A549 (cell line): Measurements from ENCODE around the gene MYLK. TPM values are rescaled to one million over a fixed set of nuclear protein-coding genes. Genes with fewer than 3 reads are reported as not detected.

Experiments
- ATAC-seq, 2 experiments: fragments of 200-7000 bp in 1 of 2; fragments of >200 bp in 1 of 2; cut with Nextera tagmentation in 1 of 2; cut with Tn5 transposase in 1 of 2; 3 replicates each; pipeline versions ENCODE4 v1.8.0 to v1.9.1; 2018 to 2020; ENCODE audit warnings: mild to moderate bottlenecking in 1 of 2, moderate library complexity in 1 of 2
- CTCF ChIA-PET: fragments of 300-600 bp; sonication (Branson Sonifier 250); formaldehyde crosslinking; extraction: SDS; loops from one replicate; lab custom pipeline; 2021; ENCODE audit warnings: antibody characterized with exemption, inconsistent platforms; lab: Yijun Ruan, JAX
- POLR2A ChIA-PET: fragments of 350-600 bp; formaldehyde crosslinking; extraction: SDS; loops from one replicate; lab custom pipeline; 2021; ENCODE audit warnings: antibody characterized with exemption, inconsistent platforms; lab: Yijun Ruan, JAX
- DNase-seq, 2 experiments: peaks; one replicate each; pipeline versions ENCODE4 v3.0.0 to v3.0.0-alpha.2; 2011 to 2016; ENCODE audit warnings: low read depth in 1 of 2, low spot score in 1 of 2
- FAIRE-seq: peaks from 2 replicates; lab custom pipeline; 2011; peaks lifted over from hg19 to GRCh38; lab: Jason Lieb, UNC
- H3K27ac ChIP-seq, 2 experiments: fragments of >200 bp; sonication (Bioruptor Twin); formaldehyde crosslinking; 3 replicates each; pipeline ENCODE4 v1.5.1; 2016 to 2017
- H3K4me1 ChIP-seq: fragments of >200 bp; sonication (Bioruptor Twin); formaldehyde crosslinking; 3 replicates; pipeline ENCODE4 v1.6.1; 2016
- H3K4me2 ChIP-seq: fragments of >200 bp; sonication (Bioruptor Twin); formaldehyde crosslinking; 3 replicates; pipeline ENCODE4 v1.6.1; 2016
- H3K4me3 ChIP-seq: fragments of >200 bp; sonication (Bioruptor Twin); formaldehyde crosslinking; 3 replicates; pipeline ENCODE4 v1.5.1; 2016
- H3K9me3 ChIP-seq: fragments of >200 bp; sonication (Bioruptor Twin); formaldehyde crosslinking; 3 replicates; pipeline ENCODE4 v1.6.1; 2016
- BCL3 ChIP-seq: fragments of >200 bp; sonication (Bioruptor Twin); formaldehyde crosslinking; IDR thresholded peaks from 3 replicates; pipeline ENCODE4 v1.6.1; 2016
- CBX2 ChIP-seq: fragments of 200-600 bp; sonication (generic); IDR thresholded peaks from 2 replicates; pipeline ENCODE4 v1.6.1; 2016; ENCODE audit warnings: low read depth, mild to moderate bottlenecking, borderline replicate concordance
- CBX8 ChIP-seq: fragments of 200-600 bp; sonication (generic); IDR thresholded peaks from 2 replicates; pipeline ENCODE4 v1.6.1; 2016
- CHD4 ChIP-seq: fragments of 200-600 bp; sonication (generic); IDR thresholded peaks from 2 replicates; pipeline ENCODE4 v1.6.1; 2016; ENCODE audit warnings: antibody characterized with exemption, mild to moderate bottlenecking, borderline replicate concordance
- CTCF ChIP-seq: fragments of >200 bp; sonication (Bioruptor Twin); formaldehyde crosslinking; IDR thresholded peaks from 3 replicates; pipeline ENCODE4 v1.5.1; 2016
- EHF ChIP-seq: fragments of 250-450 bp; sonication (Bioruptor Pico); IDR thresholded peaks from 2 replicates; pipeline ENCODE4 v1.5.0; 2020; ENCODE audit warnings: mild to moderate bottlenecking
- ELK1 ChIP-seq: fragments of 150-350 bp; IDR thresholded peaks from 2 replicates; pipeline ENCODE4 v1.6.1; 2014; ENCODE audit warnings: low read depth, mild to moderate bottlenecking, low read length
- FOSB ChIP-seq: fragments of 250-450 bp; sonication (Bioruptor Pico); IDR thresholded peaks from 2 replicates; pipeline ENCODE4 v1.5.0; 2020; ENCODE audit warnings: mild to moderate bottlenecking, moderate library complexity
- GATA3 ChIP-seq: IDR thresholded peaks from 2 replicates; pipeline ENCODE4 v1.6.1; 2012; ENCODE audit warnings: borderline replicate concordance
- HDAC2 ChIP-seq: fragments of 200-600 bp; sonication (generic); IDR thresholded peaks from 2 replicates; pipeline ENCODE4 v1.6.1; 2016
- HOXA7 ChIP-seq: fragments of 250-450 bp; sonication (Bioruptor Pico); IDR thresholded peaks from 2 replicates; pipeline ENCODE4 v1.5.0; 2020; ENCODE audit warnings: mild to moderate bottlenecking, moderate library complexity
- MAFK ChIP-seq: fragments of 450-650 bp; IDR thresholded peaks from 2 replicates; pipeline ENCODE4 v1.6.1; 2014; ENCODE audit not compliant: partially characterized antibody
- MYC ChIP-seq: IDR thresholded peaks from 2 replicates; pipeline ENCODE4 v1.6.1; 2012; ENCODE audit warnings: mild to moderate bottlenecking, inconsistent platforms, low read length, improper control_type of control experiment, borderline replicate concordance
- NPAS2 ChIP-seq: fragments of 250-450 bp; sonication (Bioruptor Pico); IDR thresholded peaks from 2 replicates; pipeline ENCODE4 v1.8.0; 2022; ENCODE audit warnings: mild to moderate bottlenecking, moderate library complexity, borderline replicate concordance
- PBX3 ChIP-seq: IDR thresholded peaks from 2 replicates; pipeline ENCODE4 v1.6.1; 2012
- RAD21 ChIP-seq, 2 experiments: fragments of >200 bp in 1 of 2; sonication (Bioruptor Twin) in 1 of 2; formaldehyde crosslinking in 1 of 2; IDR thresholded peaks in 1 of 2; conservative IDR thresholded peaks in 1 of 2; 2 replicates in 1 of 2; 3 replicates in 1 of 2; pipeline ENCODE4 v1.6.1; 2012 to 2018; ENCODE audit warnings: inconsistent platforms in 1 of 2
- REST ChIP-seq: fragments of 200-600 bp; sonication (generic); IDR thresholded peaks from 2 replicates; pipeline ENCODE4 v1.6.1; 2016; ENCODE audit warnings: antibody characterized with exemption, mild to moderate bottlenecking, moderate library complexity
- RFX5 ChIP-seq: fragments of 450-650 bp; IDR thresholded peaks from 2 replicates; pipeline ENCODE4 v1.7.1; 2014; ENCODE audit warnings: antibody characterized with exemption, mild to moderate bottlenecking, moderate library complexity
- SMC3 ChIP-seq: fragments of >200 bp; sonication (Bioruptor Twin); formaldehyde crosslinking; IDR thresholded peaks from 3 replicates; pipeline ENCODE4 v1.6.1; 2018; ENCODE audit warnings: inconsistent platforms
- ZC3H11A ChIP-seq: fragments of 450-650 bp; IDR thresholded peaks from 2 replicates; pipeline ENCODE4 v1.6.1; 2014; ENCODE audit warnings: antibody characterized with exemption, mild to moderate bottlenecking
- ZFP36 ChIP-seq: fragments of 450-650 bp; IDR thresholded peaks from 2 replicates; pipeline ENCODE4 v1.6.1; 2014; ENCODE audit warnings: borderline replicate concordance; ENCODE audit not compliant: partially characterized antibody
- ZNF302 ChIP-seq: fragments of 250-450 bp; sonication (Bioruptor Pico); IDR thresholded peaks from 2 replicates; pipeline ENCODE4 v1.9.0; 2021; ENCODE audit warnings: inconsistent platforms, mild to moderate bottlenecking, moderate library complexity
- WGBS: methylation state at CpG from one replicate; pipeline ENCODE4 v1.1.6; 2017; ENCODE audit errors: missing lambda C conversion rate; 5-methylcytosine and 5-hydroxymethylcytosine counted together
- polyA plus RNA-seq, 4 experiments: library from polyadenylated mRNA; depleted of rRNA in 3 of 4; stranded (reverse); fragments of >200 nt; fragmentation: RNase III in 1 of 4; extraction: RNeasy Plus Mini Kit Qiagen cat#74134 plus additional on column Dnase treatment in 1 of 4; gene quantifications; 2 replicates in 3 of 4; 3 replicates in 1 of 4; pipeline ENCODE4 v1.2.3, GENCODE V29; 2011 to 2017

MYLK gene
- polyA plus RNA-seq, 2 of the 4 experiments (the other 2 are of a cell fraction): 16.9 to 17.4 TPM

GRCh38 chr3:123920383-123920782, 36.3 kb upstream of the MYLK start:
- POLR2A ChIA-PET: no interaction called here
- DNase-seq (no peak), ATAC-seq (no peak), FAIRE-seq (peak; percentile 43)
- WGBS: 72% methylated on average over 1 of the region's 1 CpG
- TF ChIP-seq ZFP36: no peak
- TF ChIP-seq MAFK: no peak
- TF ChIP-seq NPAS2 (CRISPR knock-in tag): no peak
- TF ChIP-seq CTCF: no peak
- TF ChIP-seq CBX2: no peak
- no peak for TF ChIP-seq RFX5
- TF ChIP-seq ZNF302: no peak
- TF ChIP-seq MYC: no peak
- H3K27ac ChIP-seq: no peak overlapping the region
- peaks cover 3% of the 10 kb centered on the region; the same call in 2 of the 3 replicates for H3K9me3 ChIP-seq
- H3K4me2 ChIP-seq: no peak overlapping the region
- H3K4me3 ChIP-seq: no peak overlapping the region
- CTCF ChIA-PET: interaction anchor here (1.0 kb wide), 1 partner anchor 197 kb away, joined by 3 read pairs; no protein-coding TSS in a partner anchor
- no peaks in the 10 kb centered on the region for H3K4me1 ChIP-seq

- Histone ChIP-seq H3K4me1 (no peaks in the 10 kb centered on the region), H3K9me3 (peaks cover 3% of the 10 kb centered on the region; the same call in 2 of the 3 replicates), H3K4me3 (no peak overlapping the region), H3K27ac (no peak overlapping the region), H3K4me2 (no peak overlapping the region)
- POLR2A ChIA-PET: no interaction called here
- DNase-seq (no peak), ATAC-seq (no peak), FAIRE-seq (no peak)
- WGBS: 94% methylated on average over 3 of the region's 3 CpGs
- TF ChIP-seq ZC3H11A (no peak), CHD4 (no peak), CBX8 (no peak), PBX3 (no peak), GATA3 (no peak), FOSB (CRISPR knock-in tag) (no peak), MAFK (no peak), SMC3 (no peak), RAD21 (conservative IDR thresholded peaks at IDR 0.05 in 1 of 2, IDR thresholded peaks at IDR 0.05 in 1 of 2) (no peak), HOXA7 (CRISPR knock-in tag) (no peak), CBX2 (no peak)
- CTCF ChIA-PET: no interaction called here
These were observed 35.2 kb upstream of the MYLK start for GRCh38 chr3:123919353-123919752.

GRCh38 chr3:123914829-123915228, 30.7 kb upstream of the MYLK start:
- 94% methylated on average over 5 of the region's 5 CpGs for WGBS
- H3K9me3 ChIP-seq: no peaks in the 10 kb centered on the region
- no peak overlapping the region for H3K4me3 ChIP-seq
- DNase-seq: peak in 1 of 2 experiments; percentile 11
- H3K4me1 ChIP-seq: no peaks in the 10 kb centered on the region
- ATAC-seq: no peak
- peak; percentile 36 for FAIRE-seq
- no peak for TF ChIP-seq ELK1
- TF ChIP-seq ZFP36: no peak
- no peak for TF ChIP-seq EHF (CRISPR knock-in tag)
- TF ChIP-seq REST: no peak
- no peak for TF ChIP-seq BCL3
- no peak for TF ChIP-seq HDAC2
- no peak for TF ChIP-seq HOXA7 (CRISPR knock-in tag)
- no peak for TF ChIP-seq MYC
- CTCF ChIA-PET: interaction anchor here (0.9 to 2.0 kb wide), 3 partner anchors 31 to 273 kb away, joined by 3 to 6 read pairs (median 4); partner anchors contain the start of gene MYLK
- no peak overlapping the region for H3K27ac ChIP-seq
- POLR2A ChIA-PET: no interaction called here
- no peak overlapping the region for H3K4me2 ChIP-seq
